T-helper 1 cell treated with Interleukin-12 subunit alpha and Interleukin-12 subunit beta and Interleukin-4 antibody, amounts not matched to agents 30 μg/mL and 1 μg/mL, for 36 hours (primary cell): ENCODE measurements around the gene AP5Z1.
A peak's percentile ranks its signal among the peaks of the same experiment; 100 is the strongest.

Experiments
- H3K27ac Mint-ChIP-seq: one replicate; pipeline ENCODE4 v1.8.0; 2021; ENCODE audit warnings: mild to moderate bottlenecking, mixed read lengths
- H3K27me3 Mint-ChIP-seq: one replicate; pipeline ENCODE4 v1.8.0; 2021; ENCODE audit warnings: low read depth, mixed read lengths
- H3K36me3 Mint-ChIP-seq: one replicate; pipeline ENCODE4 v1.8.0; 2021; ENCODE audit warnings: low read depth, mixed read lengths
- H3K4me1 Mint-ChIP-seq: one replicate; pipeline ENCODE4 v1.8.0; 2021; ENCODE audit warnings: low read depth, mixed read lengths
- H3K4me3 Mint-ChIP-seq: one replicate; pipeline ENCODE4 v1.8.0; 2021; ENCODE audit warnings: mild to moderate bottlenecking, moderate library complexity, mixed read lengths
- H3K9me3 Mint-ChIP-seq: one replicate; pipeline ENCODE4 v1.8.0; 2021; ENCODE audit warnings: mixed read lengths

AP5Z1 gene

DNA sequence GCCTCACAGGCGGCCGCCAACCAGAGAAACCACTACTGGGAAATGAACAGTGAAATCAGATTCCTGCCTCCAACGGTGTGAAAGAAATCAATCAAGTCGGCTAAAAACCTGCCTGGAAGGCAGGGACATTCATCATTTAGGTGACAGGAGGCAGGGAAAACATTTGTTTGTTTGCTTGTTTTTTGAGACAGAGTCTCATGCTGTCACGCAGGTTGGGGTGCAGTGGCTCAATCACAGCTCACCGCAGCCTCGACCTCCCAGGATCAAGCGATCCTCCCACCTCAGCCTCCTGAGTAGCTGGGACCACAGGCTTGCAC, 30.5 kb downstream of the AP5Z1 start:
- no peaks in the 10 kb centered on the region for H3K36me3 Mint-ChIP-seq
- no peak overlapping the region for H3K4me3 Mint-ChIP-seq
- H3K27ac Mint-ChIP-seq, result no peak overlapping the region
- H3K27me3 Mint-ChIP-seq, result peaks cover 28% of the 10 kb centered on the region
- peaks cover 4% of the 10 kb centered on the region for H3K4me1 Mint-ChIP-seq
- no peaks in the 10 kb centered on the region for H3K9me3 Mint-ChIP-seq

- Mint-ChIP-seq H3K27ac (no peak overlapping the region), H3K4me3 (no peak overlapping the region), H3K9me3 (no peaks in the 10 kb centered on the region), H3K36me3 (no peaks in the 10 kb centered on the region), H3K27me3 (peaks cover 28% of the 10 kb centered on the region), H3K4me1 (peaks cover 4% of the 10 kb centered on the region)
Measured at GRCh38 chr7:4806983-4807597, 31.7 kb downstream of the AP5Z1 start.

DNA sequence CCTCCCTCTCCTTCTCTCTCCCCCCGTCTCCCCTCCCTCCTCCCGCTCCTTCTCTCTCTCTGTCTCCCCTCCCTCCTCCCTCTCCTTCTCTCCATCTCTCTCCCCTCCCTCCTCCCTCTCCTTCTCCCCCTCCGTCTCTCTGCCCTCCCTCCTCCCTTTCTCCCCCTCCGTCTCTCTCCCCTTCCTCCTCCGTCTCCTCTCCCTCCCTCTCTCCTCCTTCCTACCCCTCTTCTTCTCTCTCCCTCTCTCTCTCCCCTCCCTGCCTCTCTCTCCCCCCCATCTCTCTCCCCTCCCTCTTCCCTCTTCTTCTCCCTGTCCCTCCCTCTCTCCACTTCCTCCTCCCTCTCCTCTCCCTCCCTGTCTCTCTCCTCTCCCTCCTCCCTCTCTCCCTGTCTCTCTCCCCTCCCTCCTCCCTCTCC, 32.2 kb downstream of the AP5Z1 start:
- H3K36me3 Mint-ChIP-seq, result no peaks in the 10 kb centered on the region
- peaks cover 2% of the 10 kb centered on the region for H3K9me3 Mint-ChIP-seq
- H3K4me1 Mint-ChIP-seq, result peaks cover 4% of the 10 kb centered on the region
- H3K27me3 Mint-ChIP-seq, result peaks cover 30% of the 10 kb centered on the region
- no peak overlapping the region for H3K4me3 Mint-ChIP-seq
- no peak overlapping the region for H3K27ac Mint-ChIP-seq

DNA sequence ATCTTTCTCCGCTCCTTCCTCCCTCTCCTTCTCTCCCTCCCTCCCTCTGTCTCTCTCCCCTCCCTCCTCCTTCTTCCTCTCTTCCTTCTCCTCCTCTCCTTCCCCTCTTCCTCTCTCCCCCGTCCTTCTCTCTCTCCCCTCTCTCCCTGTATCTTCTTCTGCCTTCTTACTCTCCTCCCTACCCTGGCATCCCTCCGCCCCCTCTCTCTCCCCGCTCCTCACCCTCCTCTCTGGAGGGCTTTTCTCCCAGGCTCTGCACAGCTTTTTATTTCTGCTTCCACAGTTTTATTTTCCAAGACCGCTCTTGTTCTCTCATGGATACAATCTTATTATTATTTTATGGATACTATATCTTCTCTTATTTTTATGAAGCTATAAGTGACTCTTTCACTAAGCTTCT, 32.6 kb downstream of the AP5Z1 start:
- H3K36me3 Mint-ChIP-seq, result no peaks in the 10 kb centered on the region
- no peak overlapping the region for H3K4me3 Mint-ChIP-seq
- peaks cover 6% of the 10 kb centered on the region for H3K9me3 Mint-ChIP-seq
- H3K4me1 Mint-ChIP-seq, result peaks cover 4% of the 10 kb centered on the region
- H3K27me3 Mint-ChIP-seq, result peaks cover 34% of the 10 kb centered on the region
- no peak overlapping the region for H3K27ac Mint-ChIP-seq

DNA sequence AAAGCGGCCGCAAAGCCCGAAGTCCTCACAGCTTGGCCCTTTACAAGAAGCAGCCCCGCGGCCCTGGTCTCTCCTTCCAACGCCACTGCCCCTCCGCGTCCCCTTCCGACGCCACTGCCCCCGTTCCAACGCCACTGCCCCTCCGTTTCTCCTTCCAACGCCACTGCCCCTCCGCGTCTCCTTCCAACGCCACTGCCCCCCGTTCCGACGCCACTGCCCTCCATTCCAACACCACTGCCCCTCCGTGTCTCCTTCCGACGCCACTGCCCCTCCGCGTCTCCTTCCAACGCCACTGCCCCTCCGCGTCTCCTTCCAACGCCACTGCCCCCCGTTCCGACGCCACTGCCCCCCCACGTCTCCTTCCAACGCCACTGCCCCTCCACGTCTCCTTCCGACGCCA, 33.1 kb downstream of the AP5Z1 start:
- Mint-ChIP-seq H3K4me1 (peaks cover 4% of the 10 kb centered on the region), H3K4me3 (no peak overlapping the region), H3K36me3 (no peaks in the 10 kb centered on the region), H3K27ac (no peak overlapping the region), H3K9me3 (peaks cover 11% of the 10 kb centered on the region), H3K27me3 (peaks cover 39% of the 10 kb centered on the region)

DNA sequence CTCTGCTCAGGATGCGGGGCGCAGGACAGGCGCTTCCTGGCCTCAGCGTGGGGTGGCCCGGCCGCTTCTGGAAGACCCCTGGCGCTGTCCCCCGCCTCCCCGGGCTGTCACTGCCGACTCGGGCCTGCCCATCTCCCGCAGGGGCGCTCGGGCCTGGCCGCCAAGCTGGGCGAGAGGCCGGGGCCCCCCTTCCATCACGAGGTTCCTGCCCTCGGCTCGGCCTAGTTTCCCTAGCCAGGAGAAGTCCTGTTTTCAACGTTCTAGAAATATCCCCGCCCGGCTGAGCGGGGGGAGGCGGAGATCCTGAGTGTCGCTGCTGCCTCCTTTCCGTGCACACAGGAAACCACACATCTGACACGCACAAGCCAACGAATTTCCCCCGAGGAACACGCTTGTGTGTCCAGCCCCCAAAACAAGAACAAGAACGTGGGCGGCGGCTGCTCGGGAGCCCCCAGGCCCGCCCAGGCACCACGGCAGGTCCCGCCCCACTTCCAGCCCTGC, 33.7 kb downstream of the AP5Z1 start:
- Mint-ChIP-seq H3K27me3 (peaks cover 43% of the 10 kb centered on the region), H3K4me1 (peaks cover 4% of the 10 kb centered on the region), H3K4me3 (peak overlapping the region; percentile 62), H3K9me3 (peaks cover 14% of the 10 kb centered on the region), H3K27ac (peak overlapping the region; percentile 26), H3K36me3 (no peaks in the 10 kb centered on the region)

- H3K9me3 Mint-ChIP-seq, result peaks cover 14% of the 10 kb centered on the region
- no peak overlapping the region for H3K27ac Mint-ChIP-seq
- H3K36me3 Mint-ChIP-seq, result no peaks in the 10 kb centered on the region
- peaks cover 4% of the 10 kb centered on the region for H3K4me1 Mint-ChIP-seq
- peaks cover 46% of the 10 kb centered on the region for H3K27me3 Mint-ChIP-seq
- peak overlapping the region; percentile 37 for H3K4me3 Mint-ChIP-seq
Measured at GRCh38 chr7:4809666-4810065, 34.2 kb downstream of the AP5Z1 start.

GRCh38 chr7:4814433-4814832, 39.0 kb downstream of the AP5Z1 start:
- Mint-ChIP-seq H3K4me1 (peaks cover 3% of the 10 kb centered on the region), H3K27me3 (peaks cover 22% of the 10 kb centered on the region), H3K4me3 (no peak overlapping the region), H3K36me3 (no peaks in the 10 kb centered on the region), H3K27ac (peak overlapping the region; percentile 31), H3K9me3 (peaks cover 14% of the 10 kb centered on the region)

GRCh38 chr7:4815121-4815520, 39.7 kb downstream of the AP5Z1 start:
- Mint-ChIP-seq H3K27me3 (peaks cover 22% of the 10 kb centered on the region), H3K27ac (no peak overlapping the region), H3K4me1 (peaks cover 3% of the 10 kb centered on the region), H3K36me3 (no peaks in the 10 kb centered on the region), H3K4me3 (no peak overlapping the region), H3K9me3 (peaks cover 14% of the 10 kb centered on the region)

DNA sequence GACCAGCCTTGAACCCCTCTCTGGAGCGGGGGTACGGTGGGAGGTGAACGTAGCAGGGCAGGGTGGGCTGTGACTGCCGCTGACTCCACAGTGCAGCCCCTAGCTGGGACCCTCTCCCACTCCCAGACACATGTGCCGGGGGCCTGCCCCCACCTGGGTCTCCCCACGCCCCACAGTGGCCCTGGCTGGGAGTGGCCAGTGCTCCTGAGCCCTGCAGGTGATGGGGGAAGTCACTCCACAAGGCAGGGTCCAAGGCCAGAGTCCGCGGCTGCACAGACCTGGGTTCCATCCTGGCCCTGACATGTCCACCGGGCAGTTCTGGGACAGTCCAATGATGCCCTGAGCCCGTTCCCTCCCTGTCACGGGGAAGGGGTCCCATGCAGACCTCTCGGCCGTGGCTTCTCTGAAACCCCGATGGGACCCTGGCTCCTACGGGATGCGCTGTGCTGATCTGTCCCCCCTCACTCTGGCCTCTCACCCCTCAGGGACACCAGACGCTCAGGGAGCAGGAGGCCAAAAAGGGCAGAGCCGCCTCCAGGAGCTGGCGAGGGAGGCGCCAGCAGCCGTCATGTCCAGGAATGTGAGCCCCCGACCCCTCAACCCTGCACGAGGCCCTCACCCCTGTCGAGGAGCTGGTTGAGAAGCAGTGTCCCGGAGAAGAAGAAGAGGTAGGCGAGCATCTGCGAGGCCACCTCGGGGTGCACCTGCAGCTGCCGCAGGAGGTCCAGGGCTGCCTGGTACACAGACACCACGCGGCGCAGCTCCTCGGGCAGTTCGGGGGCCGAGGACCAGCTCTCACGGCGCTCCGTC, 40.4 kb downstream of the AP5Z1 start:
- peaks cover 14% of the 10 kb centered on the region for H3K9me3 Mint-ChIP-seq
- H3K4me1 Mint-ChIP-seq, result peaks cover 1% of the 10 kb centered on the region
- H3K4me3 Mint-ChIP-seq, result no peak overlapping the region
- H3K36me3 Mint-ChIP-seq, result no peaks in the 10 kb centered on the region
- H3K27ac Mint-ChIP-seq, result no peak overlapping the region
- peaks cover 17% of the 10 kb centered on the region for H3K27me3 Mint-ChIP-seq

- no peak overlapping the region for H3K27ac Mint-ChIP-seq
- H3K4me3 Mint-ChIP-seq, result no peak overlapping the region
- H3K36me3 Mint-ChIP-seq, result no peaks in the 10 kb centered on the region
- peaks cover 1% of the 10 kb centered on the region for H3K4me1 Mint-ChIP-seq
- H3K9me3 Mint-ChIP-seq, result peaks cover 14% of the 10 kb centered on the region
- H3K27me3 Mint-ChIP-seq, result peaks cover 17% of the 10 kb centered on the region
Measured at GRCh38 chr7:4816419-4817080, 41.1 kb downstream of the AP5Z1 start.

DNA sequence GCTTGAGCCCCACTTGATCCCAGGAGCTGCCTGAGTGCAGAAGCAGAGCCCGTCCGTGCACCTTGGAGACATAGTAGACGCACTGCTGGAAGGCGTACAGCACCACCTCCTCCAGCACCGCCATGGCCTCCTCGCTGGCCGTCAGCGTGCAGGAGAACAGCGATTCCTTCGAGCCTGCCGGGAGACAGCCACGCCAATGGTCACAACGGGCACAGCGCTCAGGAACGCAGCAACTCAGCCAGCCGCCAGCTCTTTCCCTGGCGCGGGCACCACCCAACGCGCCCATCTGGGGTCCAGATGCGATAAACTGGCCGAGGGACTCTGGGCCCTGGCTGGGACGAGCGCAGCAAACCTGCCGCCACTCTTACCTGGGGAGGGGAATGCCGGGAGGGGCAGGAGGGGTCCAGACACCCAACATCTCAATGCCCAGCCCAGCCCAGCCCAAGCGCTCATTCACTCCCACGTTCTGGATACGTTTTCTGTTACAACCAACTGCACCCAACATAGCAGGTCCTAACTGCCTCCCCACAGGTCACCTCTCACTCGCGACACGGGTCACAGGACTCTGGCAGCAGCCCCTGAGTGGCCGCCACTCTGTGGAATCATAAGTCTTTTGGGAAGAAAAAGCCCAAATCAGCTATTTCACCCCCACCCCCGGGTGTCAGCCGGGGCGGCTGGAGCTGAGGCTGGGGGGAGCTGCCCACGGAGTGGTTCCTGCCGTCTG, 41.9 kb downstream of the AP5Z1 start:
- Mint-ChIP-seq H3K4me1 (peaks cover 1% of the 10 kb centered on the region), H3K9me3 (peaks cover 14% of the 10 kb centered on the region), H3K27me3 (peaks cover 17% of the 10 kb centered on the region), H3K27ac (no peak overlapping the region), H3K4me3 (no peak overlapping the region), H3K36me3 (no peaks in the 10 kb centered on the region)

DNA sequence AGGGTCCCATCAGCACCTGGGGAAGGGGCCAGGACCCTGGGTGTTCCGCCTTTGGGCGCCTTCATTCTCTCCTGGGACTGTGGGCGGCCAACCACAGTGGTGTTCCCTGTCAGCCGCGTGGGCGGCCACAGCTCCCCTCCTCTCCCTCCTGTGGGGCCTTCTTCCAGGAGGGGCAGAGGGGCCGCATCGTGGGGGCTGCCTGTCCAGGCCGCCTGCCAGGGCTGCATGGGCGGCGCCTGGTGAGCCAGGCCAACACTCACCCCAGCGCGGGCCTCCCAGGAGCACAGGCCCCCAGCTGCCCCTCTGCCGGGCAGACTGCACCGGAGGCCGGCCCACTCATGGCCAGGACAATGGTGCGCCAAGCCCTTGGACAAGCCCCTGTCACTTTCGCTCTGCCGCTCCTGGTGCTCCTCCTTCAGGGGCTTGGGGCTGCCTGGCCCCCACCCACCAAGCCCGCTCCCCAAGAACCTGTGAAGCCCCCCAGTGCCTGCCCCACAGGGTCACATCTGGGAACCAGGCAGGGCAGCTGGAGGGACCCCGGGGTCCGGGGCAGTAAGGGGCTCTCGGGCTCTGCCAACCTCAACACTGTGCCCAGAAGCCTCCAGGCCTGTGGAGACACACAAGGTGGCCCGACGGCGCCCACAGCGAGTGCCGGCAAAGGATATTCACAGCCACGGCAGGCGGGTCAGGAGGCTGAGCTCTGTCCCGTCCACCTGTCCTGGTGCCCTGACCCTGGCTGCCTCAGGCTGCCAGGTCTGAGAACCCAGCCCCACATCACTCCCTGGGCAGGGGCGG, 42.8 kb downstream of the AP5Z1 start:
- no peak overlapping the region for H3K4me3 Mint-ChIP-seq
- H3K27me3 Mint-ChIP-seq, result peaks cover 10% of the 10 kb centered on the region
- no peak overlapping the region for H3K27ac Mint-ChIP-seq
- H3K36me3 Mint-ChIP-seq, result no peaks in the 10 kb centered on the region
- H3K9me3 Mint-ChIP-seq, result peaks cover 6% of the 10 kb centered on the region
- H3K4me1 Mint-ChIP-seq, result peaks cover 1% of the 10 kb centered on the region
